Measurements from ENCODE around the gene B3GNT4. TPM values are rescaled to one million over a fixed set of nuclear protein-coding genes. Genes with fewer than 3 reads are reported as not detected.
A peak's percentile ranks its signal among the peaks of the same experiment; 100 is the strongest.

Gene B3GNT4
- total RNA-seq, 1 donor from 2014 or later = 0.30 TPM

DNA sequence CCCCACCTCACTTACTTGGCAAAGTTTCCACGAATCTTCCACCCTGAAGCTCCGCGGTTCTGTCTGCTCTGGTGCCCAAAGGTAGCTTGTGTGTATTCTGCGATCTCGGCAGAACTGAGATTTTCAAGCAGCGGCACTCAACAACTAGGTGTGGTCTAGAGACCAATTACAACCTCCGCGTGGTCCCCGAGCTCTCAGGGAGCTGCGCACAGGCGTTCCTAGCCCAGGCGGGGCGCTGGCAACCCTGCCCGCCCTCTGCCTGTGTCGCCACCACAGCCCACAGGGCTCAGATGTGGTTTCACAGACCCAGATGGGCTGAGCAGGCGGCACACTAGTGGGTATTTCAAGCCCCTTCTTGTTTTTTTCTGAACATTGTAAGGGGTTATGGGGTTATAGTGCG lies 23.8 kb downstream of the B3GNT4 start:
- Histone ChIP-seq H3K36me3 (peaks cover 58% of the 10 kb centered on the region), H3K4me1 (peaks cover 22% of the 10 kb centered on the region), H3K27ac (no peak overlapping the region), H3K27me3 (ENCODE audit: low read depth) (no peaks in the 10 kb centered on the region), H3K9me3 (no peaks in the 10 kb centered on the region), H3K4me3 (no peak overlapping the region)
- peak; percentile 52 for DNase-seq
- no peak for ATAC-seq
- intact Hi-C loops (cut with DNase I) = no loop called here
- TF ChIP-seq, protein P1, sequence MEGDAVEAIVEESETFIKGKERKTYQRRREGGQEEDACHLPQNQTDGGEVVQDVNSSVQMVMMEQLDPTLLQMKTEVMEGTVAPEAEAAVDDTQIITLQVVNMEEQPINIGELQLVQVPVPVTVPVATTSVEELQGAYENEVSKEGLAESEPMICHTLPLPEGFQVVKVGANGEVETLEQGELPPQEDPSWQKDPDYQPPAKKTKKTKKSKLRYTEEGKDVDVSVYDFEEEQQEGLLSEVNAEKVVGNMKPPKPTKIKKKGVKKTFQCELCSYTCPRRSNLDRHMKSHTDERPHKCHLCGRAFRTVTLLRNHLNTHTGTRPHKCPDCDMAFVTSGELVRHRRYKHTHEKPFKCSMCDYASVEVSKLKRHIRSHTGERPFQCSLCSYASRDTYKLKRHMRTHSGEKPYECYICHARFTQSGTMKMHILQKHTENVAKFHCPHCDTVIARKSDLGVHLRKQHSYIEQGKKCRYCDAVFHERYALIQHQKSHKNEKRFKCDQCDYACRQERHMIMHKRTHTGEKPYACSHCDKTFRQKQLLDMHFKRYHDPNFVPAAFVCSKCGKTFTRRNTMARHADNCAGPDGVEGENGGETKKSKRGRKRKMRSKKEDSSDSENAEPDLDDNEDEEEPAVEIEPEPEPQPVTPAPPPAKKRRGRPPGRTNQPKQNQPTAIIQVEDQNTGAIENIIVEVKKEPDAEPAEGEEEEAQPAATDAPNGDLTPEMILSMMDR (IDR thresholded peaks at IDR 0.05) = no peak

DNA sequence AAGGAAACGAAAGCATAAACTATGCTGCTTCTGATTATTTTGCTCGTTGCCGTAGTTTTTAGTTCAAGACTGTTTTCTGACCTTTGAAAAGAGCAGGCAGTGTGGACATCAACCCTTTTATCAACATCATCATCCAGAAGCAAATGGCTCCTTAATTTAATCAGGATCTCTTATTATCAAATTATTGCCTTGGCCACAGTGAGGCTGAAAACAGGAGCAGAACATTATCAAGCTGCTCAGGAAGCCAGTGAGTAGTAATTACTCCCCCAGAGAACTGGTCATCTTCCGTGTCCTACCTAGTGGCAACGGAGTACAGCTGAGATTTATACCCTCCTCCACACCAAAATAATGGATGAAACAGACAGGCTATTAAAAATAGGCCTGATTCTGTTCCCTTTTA lies 24.6 kb downstream of the B3GNT4 start:
- H3K27ac ChIP-seq = no peak overlapping the region
- H3K4me1 ChIP-seq = peaks cover 22% of the 10 kb centered on the region
- DNase-seq (no peak), ATAC-seq (no peak)
- no peaks in the 10 kb centered on the region for H3K27me3 ChIP-seq (ENCODE audit: low read depth)
- TF ChIP-seq, protein P1 (IDR thresholded peaks at IDR 0.05) = no peak
- peaks cover 58% of the 10 kb centered on the region for H3K36me3 ChIP-seq
- intact Hi-C loops (cut with DNase I) = no loop called here
- H3K9me3 ChIP-seq = no peaks in the 10 kb centered on the region
- H3K4me3 ChIP-seq = no peak overlapping the region

DNA sequence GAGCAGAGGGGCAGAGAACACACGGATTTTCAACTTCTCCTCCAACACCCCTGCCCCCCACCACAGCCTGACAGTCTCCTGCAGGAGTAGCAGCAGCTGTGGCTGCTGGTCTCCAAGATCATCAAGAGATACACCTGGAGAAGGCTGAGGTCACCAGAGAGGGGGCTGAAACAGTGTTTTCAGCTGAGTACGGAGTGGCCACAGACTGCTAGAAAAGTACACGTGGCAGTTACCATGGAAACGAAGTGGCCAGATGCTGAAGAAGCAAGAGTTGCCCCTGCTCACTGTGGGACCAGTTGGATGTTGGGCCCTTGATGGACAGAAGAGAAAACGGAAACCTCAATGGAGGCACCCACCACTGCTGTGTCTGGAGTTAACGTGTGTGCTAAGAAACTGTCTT lies 27.3 kb downstream of the B3GNT4 start:
- intact Hi-C loops (cut with DNase I) = no loop called here
- Histone ChIP-seq H3K27ac (no peak overlapping the region), H3K4me3 (no peak overlapping the region), H3K27me3 (ENCODE audit: low read depth) (no peaks in the 10 kb centered on the region), H3K9me3 (no peaks in the 10 kb centered on the region), H3K36me3 (peaks cover 70% of the 10 kb centered on the region), H3K4me1 (peaks cover 10% of the 10 kb centered on the region)
- TF ChIP-seq, protein P1 (IDR thresholded peaks at IDR 0.05) = no peak
- ATAC-seq (no peak), DNase-seq (no peak)

DNA sequence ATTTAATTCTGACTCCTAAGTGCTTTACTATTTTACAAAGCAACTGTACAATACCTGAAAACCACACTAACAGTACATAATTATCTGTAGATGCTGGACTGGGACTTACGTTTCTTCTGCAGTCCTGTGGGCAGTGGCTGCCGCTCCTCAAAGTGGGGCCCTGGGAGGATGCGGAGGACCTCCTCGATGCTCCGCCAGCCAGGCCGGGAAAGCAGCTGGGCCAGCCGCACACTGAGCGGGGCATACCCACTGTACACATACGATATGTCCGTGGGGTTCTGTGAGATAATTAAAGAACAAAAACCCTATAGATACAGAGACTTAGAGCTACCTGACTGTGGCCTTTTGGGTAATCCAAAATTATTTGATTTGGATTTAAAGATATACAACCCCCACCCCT lies 29.2 kb downstream of the B3GNT4 start:
- Histone ChIP-seq H3K4me1 (no peaks in the 10 kb centered on the region), H3K27me3 (ENCODE audit: low read depth) (no peaks in the 10 kb centered on the region), H3K4me3 (no peak overlapping the region), H3K36me3 (peaks cover 89% of the 10 kb centered on the region), H3K27ac (no peak overlapping the region), H3K9me3 (no peaks in the 10 kb centered on the region)
- DNase-seq (no peak), ATAC-seq (no peak)
- intact Hi-C loops (cut with DNase I) = no loop called here
- TF ChIP-seq, protein P1 (IDR thresholded peaks at IDR 0.05) = no peak

DNA sequence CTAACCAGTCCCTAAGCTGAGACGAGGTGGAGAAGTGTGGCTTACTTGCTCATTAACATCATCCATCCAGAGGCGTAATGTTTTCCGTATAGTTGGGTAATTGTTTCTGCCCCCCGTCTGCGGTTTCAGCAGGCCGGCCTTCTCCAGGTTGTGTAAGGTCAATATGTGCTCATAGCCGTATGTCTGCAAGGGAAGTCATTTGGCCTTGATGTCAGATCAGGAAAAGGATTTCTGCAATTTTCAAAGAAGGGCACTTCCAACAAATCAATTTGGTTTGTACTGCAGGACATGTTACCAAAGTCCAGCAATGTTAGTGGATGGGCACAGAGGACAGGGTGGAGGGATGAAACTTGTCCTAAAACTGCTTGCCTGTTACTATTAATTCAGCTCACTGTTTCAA lies 32.2 kb downstream of the B3GNT4 start:
- Histone ChIP-seq H3K27ac (no peak overlapping the region), H3K9me3 (no peaks in the 10 kb centered on the region), H3K4me3 (no peak overlapping the region), H3K4me1 (no peaks in the 10 kb centered on the region), H3K36me3 (peaks cover 95% of the 10 kb centered on the region), H3K27me3 (ENCODE audit: low read depth) (no peaks in the 10 kb centered on the region)
- intact Hi-C loops (cut with DNase I) = no loop called here
- DNase-seq (no peak), ATAC-seq (no peak)
- TF ChIP-seq, protein P1 (IDR thresholded peaks at IDR 0.05) = no peak

DNA sequence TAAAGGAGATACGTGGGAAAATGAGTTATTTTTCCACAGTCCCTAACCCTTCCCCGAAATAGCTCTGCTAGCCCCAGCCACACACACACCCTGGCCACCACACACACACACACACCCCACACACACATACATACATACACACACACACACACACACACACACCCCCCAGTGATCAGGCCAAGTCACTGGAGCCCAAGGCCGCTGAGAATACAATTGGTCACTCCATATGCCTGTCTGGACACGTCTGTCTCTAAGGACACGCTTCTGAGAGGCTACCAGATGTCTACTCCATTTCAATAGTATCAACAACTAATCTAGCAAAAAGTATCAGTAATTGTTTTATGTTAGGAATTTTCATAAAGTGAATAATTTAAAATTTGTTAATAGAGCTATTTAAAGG lies 35.4 kb downstream of the B3GNT4 start:
- H3K4me1 ChIP-seq = no peaks in the 10 kb centered on the region
- H3K27ac ChIP-seq = no peak overlapping the region
- TF ChIP-seq, protein P1 (IDR thresholded peaks at IDR 0.05) = no peak
- no peak for DNase-seq
- H3K4me3 ChIP-seq = no peak overlapping the region
- no peak for ATAC-seq
- intact Hi-C loops (cut with DNase I) = no loop called here
- no peaks in the 10 kb centered on the region for H3K27me3 ChIP-seq (ENCODE audit: low read depth)
- no peaks in the 10 kb centered on the region for H3K9me3 ChIP-seq
- peaks cover 94% of the 10 kb centered on the region for H3K36me3 ChIP-seq

All from lower lobe of right lung (tissue), 2 donors.